Measurements from ENCODE around the gene PIP5K1C. TPM values are rescaled to one million over a fixed set of nuclear protein-coding genes. Genes with fewer than 3 reads are reported as not detected.

Gene PIP5K1C
- total RNA-seq, 1 donor from 2014 or later, result 15.1 TPM

DNA sequence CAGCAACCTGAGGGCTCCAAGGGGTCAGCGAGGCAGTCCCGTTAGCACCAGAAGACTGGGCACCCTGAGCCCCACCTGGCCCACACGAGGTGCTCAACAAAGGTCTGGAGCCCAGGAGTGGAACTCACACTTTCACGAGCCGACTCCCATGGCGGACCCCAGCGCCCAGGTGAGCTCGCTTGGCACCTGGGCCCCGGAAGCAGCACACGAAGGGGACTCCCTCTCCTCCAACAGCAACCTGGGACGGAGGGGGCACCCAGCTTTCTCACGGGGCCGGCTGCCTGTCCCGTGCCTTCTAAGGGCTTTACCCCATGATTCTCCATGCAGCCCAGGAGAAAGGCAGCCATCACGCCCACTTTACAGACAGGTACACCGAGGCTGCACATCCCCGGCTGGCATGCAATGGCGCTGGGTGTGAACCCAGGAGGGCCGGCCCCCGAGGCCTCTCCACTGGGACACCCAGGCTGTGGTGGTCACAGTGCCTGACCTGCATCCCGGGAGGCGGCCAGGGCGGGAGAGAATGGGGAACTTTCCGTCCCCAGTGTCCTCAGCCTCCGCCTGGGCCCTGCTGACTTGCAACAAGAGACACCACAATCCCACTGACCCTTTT lies 5.0 kb downstream of the PIP5K1C start:
- FAIRE-seq, result no peak
- no peak for DNase-seq (ENCODE audit: low spot score in 2 of 2)

DNA sequence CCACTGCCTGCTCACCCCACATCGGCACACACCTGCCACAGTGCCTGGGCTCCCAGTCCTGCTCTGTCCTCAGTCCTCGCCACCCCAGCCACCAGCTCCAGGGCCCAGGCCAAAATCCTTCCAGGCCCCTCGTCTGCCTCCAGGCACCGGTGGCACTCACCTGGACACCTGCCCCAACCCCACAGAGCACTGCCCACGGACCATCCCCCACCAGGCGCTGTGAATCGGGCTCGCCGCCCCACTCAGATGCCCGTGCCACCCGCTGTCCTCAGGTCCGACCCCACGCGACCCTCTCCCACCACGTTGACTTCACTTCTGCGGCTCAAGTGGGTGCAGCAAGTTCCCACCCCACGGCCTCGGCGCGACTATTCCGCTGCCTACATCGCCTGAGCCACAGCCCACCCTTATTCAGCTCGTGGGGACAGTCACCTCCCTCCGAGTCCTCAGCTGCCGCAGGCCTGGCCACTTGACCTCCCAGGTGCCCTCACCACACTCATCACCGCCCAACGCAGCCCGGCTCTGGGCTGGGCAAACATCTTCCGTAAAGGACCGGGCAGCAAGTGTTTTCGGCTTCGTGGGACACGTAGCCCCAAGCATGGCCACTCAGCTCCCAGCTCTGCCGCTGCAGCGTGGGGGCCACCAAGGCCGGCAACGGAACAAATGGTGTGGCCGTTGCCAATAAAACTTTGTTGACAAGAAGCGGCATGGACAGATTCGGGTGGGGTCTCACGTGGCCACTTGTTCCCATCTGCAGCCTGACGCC lies 5.7 kb downstream of the PIP5K1C start:
- FAIRE-seq, result no peak
- DNase-seq (ENCODE audit: low spot score in 2 of 2), result peak; percentile 24 to 28

DNA sequence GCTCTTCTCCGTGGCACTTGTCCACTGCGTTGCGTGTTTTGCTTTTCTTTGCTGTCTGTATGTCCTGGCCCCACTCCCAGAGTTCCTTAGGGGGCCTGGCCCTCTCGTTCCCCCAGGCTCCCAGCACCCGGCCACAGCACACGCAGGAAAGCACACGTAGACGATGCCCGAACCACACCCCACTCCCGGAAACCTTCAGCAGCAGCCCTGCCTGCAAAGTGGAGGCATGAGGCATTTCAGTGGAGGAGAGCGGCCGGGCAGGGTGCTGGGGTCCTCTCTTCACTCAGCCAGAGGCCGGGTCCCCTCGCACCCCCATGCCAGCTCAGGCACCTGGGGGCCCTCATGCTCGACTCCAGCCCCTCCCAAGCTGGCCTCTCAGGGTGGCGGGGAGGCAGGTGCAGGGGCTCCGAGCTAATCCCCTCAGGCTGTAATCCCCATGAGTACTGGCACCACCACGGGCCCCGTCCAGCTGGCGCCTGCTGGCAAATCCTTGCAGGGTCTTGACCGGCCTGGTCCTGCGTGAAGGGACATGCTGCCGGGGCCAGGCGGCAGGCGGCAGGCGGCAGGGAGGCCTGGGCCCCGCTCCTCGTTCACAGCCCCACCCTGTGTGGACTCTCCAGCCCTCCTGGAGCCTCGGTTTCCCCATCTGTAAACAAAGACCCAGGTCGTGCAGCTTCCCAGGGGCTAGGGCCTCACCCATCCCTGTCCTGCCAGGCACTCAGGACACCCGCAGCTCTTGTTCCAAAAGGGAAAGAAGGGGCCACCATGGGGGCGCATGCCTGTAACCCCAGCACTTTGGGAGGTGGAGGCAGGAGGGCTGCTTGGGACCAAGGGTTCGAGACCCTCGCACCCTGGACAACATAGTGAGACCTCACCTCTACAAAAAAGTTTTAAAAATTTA lies 7.0 kb downstream of the PIP5K1C start:
- no peak for FAIRE-seq
- DNase-seq (ENCODE audit: low spot score in 2 of 2), result peak; percentile 36 to 37

DNA sequence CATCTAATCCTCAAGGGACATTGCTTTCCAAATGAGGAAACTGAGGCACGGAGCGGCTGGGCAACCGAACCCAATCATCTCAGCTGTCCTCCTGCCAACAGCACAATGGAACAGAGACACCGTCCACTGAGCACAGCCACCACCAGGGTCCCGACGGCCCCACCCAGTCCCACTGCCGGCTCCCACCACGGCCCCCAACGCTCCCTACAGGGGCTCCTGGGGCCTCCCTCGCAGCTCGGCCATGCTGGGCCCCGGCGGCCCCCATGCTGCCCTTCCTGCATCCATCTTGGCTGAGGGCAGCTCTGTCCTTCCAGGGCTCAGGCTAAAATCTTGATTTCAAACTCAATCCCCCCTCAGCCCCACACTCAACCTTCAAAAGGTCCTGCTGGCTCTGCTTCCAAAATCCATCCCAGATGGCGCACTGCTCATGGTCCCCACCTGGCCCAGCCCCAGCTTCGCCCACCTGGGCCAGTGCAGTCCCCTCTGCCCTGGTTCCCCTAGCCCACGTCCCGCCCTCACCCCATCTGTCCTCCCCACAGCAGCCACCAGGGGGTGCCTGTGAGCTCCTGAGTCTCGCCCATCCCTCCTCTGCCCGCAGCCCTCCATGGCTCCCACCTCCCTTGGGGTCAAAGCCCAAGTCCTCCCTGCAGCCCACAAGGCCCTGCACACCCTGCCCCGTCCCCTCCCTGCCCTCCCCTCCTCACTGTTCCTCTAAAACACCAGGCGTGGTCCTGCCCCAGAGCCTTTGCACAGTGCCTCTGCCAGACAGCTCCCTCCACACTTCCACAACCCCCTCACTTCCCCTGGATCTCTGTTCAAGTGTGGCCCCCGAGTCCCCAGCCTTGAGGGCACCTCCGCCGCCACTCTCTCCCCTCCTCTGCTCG lies 7.9 kb downstream of the PIP5K1C start:
- FAIRE-seq, result no peak
- DNase-seq (ENCODE audit: low spot score in 2 of 2), result peak in 1 of 2 donors; percentile 38

DNA sequence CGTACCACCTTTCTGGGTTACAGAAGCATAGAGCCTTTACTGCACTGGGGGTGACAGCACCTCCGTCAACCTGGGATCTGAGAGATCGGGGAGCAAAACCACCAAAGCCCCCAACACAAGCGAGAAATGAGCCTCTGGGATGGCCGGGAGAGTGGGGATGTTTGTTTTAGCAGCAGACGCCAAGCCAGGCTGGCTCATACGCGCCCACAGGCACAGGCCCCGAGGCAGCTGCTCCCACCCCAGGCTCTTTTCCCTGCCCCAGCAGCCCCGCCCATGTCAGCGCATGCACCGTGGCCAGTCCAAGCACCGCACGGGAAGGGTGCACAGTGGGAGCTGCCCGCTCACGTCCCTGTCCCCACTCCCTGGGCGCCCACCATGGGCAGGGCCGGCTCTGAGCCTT lies 8.5 kb downstream of the PIP5K1C start:
- FAIRE-seq (no peak), DNase-seq (ENCODE audit: low spot score in 2 of 2) (no peak)

DNA sequence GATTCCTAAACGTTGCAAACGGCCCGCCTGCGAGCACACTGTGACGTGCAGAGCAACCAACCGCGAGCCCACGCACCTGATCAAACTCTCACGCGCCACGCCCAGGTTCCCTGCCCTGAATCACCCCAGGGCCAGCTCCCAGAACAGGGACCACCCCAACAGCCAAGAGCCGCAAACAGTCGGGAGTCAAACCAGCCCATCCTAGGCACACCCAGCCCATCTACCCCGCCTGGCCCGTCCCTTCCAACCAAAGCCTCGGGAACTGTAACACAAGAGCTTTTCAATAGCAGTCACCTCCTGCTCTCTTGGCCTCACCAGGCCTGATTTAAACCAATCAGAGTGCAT lies 8.9 kb downstream of the PIP5K1C start:
- no peak for FAIRE-seq
- no peak for DNase-seq (ENCODE audit: low spot score in 2 of 2)

DNA sequence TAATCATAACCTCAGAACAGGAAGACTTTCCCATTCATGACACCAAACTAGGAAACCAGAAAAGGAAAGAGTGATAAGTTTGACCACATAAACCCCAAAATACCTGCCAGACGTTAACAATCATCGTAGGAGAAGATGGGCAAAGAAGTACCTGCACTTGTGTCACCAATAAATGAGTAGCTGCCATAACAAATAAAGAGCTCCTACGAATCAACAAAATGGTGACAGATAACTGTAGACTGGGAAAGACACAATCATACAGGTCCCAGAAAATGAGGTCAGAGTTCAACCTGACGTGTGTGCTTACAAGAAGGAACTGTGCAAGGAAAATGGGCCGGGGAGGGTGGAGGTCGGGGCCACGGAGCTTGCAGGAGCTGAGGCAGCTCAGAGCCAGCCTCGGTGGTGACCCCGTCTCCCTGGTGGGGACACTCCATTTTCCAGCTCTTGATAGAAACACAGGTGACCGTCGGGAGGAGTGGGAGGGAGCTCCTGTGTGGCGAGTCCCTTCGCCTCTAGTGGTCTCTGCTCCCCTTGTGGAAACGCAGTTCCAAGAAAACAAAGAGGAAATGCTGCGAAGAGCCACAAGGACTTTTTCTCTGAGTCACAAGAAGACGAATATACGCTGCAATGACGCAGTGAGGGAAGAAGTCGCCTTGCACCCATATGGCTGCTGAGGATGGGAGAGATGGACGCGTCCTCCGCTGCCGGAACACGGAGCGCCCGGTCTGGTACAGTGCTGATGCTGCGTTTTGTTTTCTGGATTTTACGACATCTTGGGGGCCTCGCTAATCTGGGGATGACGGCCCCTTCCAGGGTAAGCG lies 9.5 kb downstream of the PIP5K1C start:
- no peak for FAIRE-seq
- DNase-seq (ENCODE audit: low spot score in 2 of 2), result no peak

DNA sequence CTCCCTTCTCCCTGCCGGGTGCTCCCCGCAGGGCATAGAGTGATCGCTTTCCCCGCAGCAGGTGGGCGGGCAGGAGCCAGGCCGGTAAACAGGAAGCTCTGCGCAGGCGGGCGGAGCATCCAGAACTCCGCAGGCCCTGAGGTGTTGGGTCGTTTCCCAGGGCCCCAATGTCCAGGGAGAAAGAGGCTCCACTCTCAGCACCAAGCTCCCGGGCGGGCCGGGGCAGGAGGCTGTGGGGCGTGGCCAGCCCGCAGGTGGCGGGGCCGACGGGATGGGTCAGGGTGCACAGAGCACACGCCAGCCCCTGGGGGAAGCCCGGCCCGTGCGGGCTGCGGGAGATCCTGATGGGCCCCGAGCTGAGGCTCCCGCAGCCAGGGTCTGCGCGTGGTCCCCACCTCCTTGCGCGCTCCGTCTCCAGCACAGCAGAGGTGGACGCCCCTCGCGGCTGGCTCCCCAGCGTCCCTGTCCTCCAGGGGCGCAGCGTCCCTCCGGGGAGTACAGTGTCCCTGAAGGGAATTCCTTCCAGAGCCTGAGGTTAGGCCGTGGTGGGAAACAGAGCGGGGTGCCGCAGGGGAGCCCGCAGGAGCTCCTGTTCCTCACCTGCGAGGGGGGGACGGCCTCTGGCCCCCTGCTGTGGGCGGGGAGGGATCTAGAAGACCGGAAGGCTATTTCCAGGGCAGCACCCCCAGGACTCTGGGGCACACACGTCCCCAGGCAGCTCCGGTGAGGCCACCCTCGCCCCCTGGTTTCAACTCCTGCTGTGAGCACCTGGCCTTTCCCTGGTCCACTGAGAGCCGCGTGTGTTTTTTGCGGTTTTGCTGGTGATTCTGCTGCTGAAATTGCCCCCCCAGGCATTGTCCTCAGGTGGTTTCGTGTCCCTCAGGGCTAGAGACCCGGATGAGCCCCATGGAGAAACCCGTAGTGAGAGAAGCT lies 12.2 kb downstream of the PIP5K1C start:
- DNase-seq (ENCODE audit: low spot score in 2 of 2), result no peak

DNA sequence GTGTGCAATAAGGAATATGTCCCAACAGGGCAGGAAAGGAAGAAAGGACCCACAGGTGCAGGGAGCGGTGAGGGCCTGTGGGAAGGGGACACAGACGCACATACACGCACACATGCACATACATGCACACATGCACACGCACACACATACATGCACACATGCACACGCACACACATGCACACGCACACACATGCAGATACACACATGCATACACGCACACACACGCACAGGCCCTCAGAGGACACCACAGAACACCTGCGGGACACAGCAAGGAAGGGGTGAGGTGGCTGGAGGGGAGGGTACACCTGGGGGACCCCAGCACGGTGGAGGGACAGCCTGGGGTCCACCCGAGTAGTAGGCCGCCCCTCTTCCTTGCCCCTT lies 12.9 kb downstream of the PIP5K1C start:
- DNase-seq (ENCODE audit: low spot score in 2 of 2), result no peak
- FAIRE-seq, result no peak

More for the DNA sequence above, 12.2 kb downstream of the PIP5K1C start:
- FAIRE-seq, result no peak

DNA sequence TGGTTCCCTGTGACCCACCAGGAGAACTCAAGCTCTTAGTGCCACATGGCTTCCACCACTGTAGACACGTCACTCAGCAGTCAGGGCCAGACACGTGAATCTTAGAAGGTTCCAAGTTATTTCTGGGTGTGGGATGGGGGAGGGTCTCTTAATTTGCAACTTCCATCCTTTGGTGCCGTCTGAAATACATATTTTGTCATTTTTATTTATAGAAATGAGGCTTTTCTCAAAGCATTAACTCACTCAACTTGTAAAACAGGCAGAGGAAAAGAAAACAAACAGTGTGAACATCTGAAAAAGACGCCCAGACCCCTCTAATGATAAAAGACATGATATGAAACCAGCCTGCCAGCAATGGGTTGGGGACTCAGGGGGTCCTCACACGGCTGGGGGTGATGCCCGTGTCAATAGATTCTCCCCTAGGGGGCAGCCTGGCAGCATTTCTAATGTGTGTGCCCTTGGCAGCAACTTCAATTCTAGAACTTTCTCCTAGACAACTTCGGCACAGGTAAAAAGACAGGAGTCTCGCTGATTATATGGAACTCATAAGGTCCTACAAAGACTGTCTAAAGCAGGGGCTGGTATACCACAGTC lies 15.4 kb downstream of the PIP5K1C start:
- DNase-seq (ENCODE audit: low spot score in 2 of 2) (no peak), FAIRE-seq (no peak)

DNA sequence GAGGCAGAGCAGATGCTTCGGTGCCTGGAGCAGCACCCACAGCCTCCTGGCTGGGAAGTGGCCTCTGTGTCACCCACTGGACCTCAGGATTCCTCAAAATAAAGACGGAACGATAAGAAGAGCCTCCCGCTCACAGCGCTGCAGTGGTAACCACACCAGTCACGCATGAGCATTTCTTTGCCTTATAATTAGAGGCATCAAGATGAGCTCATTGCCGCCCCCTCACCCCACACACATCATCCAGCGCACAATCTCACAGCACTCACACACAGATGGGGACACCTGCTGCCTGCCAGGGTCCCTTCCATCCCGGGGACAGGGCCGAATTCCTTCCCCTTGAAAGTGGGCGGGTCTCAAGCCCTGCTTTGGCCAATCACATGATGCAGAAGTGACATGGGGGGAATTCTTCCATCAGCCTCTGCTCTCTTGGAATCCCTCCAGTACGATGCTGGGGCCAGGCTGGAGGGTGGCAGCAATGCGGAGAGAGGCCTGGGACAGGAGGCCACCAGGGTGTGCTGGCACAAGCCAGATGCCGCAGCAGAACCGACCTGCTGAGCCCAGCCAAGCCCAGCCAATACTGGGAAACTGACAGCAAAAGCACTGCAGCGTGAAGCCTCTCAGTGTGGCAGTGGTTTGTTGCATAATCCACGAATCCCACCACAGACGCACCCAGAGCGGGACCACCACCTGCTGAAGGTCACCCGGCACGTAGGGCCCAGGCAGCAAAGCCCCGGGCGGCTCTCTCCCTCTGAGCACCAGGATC lies 16.0 kb downstream of the PIP5K1C start:
- DNase-seq (ENCODE audit: low spot score in 2 of 2) (no peak), FAIRE-seq (no peak)

DNA sequence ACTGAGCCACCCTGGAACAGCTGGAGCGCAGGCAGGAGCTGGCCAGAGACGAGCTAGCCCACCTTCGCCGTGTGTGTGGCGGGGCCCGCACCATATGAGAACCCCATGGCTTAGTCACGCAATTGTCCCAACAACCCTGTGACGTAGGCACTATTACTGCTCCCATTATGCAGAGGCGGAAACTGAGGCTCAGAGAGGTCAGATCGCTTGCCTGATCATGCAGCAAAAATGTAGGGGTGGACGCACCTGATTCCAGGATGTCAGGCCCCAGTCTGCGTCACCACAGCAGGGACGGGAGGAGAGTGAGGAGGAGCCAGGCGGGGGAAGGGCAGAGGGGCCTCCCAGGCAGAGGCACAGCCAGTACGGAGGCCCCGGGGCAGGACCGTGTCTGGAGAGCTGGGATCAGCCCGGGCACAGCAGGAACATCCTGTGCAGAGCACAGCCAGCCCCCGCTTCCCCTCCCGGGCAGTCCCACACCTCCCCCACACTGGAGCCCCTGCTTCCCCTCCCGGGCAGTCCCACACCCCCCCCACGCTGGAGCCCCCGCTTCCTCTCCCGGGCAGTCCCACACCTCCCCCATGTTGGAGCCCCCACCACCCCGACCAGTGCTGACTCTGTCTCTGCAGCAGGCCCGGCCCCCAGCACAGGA lies 16.7 kb downstream of the PIP5K1C start:
- peak in 1 of 2 donors; percentile 71 for DNase-seq (ENCODE audit: low spot score in 2 of 2)
- FAIRE-seq, result no peak

DNA sequence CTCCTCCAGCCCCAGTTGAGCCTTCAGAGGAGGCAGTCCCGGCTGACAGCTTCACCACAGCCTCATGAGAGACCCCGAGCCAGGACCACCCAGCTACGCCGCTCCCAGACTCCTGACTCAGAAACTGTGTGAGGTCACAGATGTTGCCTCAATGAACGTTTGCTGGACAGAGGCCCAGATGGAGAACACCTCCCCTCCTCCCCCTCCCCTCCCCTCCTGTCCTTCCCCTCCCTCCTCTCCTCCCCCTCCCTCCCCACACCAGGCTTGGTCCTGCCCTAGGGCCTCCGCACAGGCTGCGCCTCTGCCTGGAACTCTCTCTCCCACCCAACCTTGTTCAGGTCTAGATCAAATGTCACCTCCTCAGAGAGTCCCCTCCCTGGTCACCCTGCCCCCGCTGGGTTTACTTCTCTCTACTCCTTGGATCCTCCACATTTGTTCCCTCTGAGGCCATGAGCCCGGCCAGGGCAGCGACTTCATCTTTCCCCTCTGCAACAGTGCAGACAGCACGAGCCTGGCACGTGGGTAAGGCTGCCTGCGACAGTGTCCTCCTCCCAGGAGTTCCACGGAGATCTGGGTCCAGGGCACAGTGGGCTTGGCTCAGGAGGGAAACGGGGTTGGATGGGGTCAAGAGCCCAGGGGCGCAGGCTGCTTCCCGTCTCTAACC lies 17.4 kb downstream of the PIP5K1C start:
- FAIRE-seq (no peak), DNase-seq (ENCODE audit: low spot score in 2 of 2) (no peak)

DNA sequence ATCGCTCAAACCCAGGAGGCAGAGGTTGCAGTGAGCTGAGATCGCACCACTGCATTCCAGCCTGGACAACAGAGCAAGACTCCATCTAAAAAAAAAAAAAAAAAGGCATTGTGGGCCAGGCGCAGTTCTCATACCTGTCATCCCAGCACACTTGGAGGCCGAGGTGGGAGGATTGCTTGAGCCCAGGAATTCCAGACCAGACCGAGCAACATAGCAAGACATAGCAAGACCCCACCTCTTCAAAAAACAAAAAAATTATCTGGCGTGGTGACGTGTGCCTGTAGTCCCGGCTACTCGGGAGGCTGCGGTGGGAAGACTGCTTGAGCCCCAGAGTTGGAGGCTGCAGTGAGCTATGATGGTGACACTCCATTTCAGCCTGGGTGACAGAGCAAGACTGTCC lies 18.0 kb downstream of the PIP5K1C start:
- no peak for FAIRE-seq
- DNase-seq (ENCODE audit: low spot score in 2 of 2), result no peak

DNA sequence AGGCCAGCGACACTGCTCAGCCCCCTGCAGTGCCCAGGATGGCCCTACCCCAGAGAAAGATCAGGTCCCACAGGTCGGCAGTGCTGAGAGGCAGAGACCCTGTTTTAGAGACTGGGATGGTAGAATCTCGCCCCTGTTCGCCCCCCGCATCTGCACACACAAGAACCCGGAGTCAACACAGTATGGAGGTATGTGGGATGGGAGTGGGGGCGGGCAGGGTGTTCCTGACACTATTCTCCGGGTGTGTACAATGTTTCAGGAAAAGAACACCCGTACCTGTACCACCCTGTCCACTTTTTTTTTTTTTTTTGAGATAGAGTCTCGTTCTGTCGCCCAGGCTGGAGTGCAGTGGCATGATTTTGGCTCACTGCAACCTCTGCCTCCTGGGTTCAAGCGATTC lies 19.3 kb downstream of the PIP5K1C start:
- DNase-seq (ENCODE audit: low spot score in 2 of 2) (no peak), FAIRE-seq (no peak)

DNA sequence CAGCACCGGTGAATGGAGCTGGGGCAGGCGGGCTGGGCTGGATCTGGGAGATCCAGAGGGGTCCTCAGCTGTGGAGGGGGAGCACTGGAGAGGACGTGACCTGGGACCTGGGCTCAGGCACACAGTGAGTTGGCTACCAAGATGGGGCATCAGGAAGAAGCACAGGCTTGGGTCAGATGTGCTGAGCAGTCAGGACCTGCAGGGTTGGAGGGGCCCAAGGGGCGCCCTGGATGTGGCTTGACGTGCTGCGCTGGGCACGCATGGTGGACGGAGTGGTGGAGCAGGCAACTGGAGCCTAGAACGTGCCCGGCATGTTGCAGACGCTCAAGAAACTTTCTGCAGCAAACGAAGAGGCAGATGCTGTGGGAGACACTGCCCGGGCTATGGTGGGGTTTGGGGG lies 20.7 kb downstream of the PIP5K1C start:
- FAIRE-seq (no peak), DNase-seq (ENCODE audit: low spot score in 2 of 2) (no peak)
